Renal pelvis (tissue), 4 donors: ENCODE data around the gene C1D. TPM values are rescaled to one million over a fixed set of nuclear protein-coding genes. Genes with fewer than 3 reads are reported as not detected.
"Not testable (repeated sequence)": the region's sequence is repeated elsewhere in the genome, so short reads cannot be mapped to it uniquely, and the experiment has no call there.

Experiments used
- DNase-seq: peaks from one replicate; pipeline ENCODE4 v3.0.0-alpha.2; 2013
- polyA plus RNA-seq, 3 donors: library from polyadenylated mRNA; unstranded; fragments of 120-200 nt; gene quantifications; one replicate each; pipeline ENCODE4 v1.2.1, GENCODE V29; 2013; ENCODE audit not compliant: insufficient read length in 3 of 3

The C1D gene
- polyA plus RNA-seq, 3 donors = 38.6 to 42.3 (median 40.1) TPM

DNA sequence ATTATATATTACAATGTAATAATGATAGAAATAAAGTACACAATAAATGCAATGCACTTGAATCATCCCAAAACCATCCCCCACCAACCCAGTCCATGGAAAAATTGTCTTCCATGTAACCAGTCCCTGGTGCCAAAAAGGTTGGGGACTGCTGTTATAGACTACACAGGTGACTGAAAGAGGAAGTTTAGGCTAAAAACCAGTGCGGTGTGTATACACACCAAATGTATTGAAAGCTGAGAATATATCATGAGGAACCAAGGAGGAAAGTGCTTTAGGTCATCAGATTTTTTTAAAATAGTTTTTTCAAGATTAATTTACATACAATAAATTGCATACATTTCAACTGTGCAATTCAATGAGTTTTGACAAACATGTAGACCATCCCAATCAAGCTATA is 20.5 kb upstream of the C1D start:
- no peak for DNase-seq

DNA sequence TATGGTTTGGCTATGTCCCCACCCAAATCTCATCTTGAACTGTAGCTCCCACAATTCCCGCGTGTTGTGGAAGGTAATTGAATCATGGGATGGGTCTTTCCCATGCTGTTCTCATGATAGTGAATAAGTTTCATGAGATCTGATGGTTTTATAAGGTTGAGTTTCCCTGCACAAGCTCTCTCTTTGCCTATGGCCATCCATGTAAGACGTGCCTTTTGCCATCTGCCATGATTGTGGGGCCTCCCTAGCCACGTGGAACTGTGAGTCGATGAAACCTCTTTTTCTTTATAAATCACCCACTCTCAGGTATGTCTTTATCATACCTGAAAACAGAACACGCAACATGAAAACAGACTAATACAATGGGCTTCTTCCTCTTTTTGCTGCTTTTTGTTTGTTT is 11.2 kb upstream of the C1D start:
- no peak for DNase-seq

DNA sequence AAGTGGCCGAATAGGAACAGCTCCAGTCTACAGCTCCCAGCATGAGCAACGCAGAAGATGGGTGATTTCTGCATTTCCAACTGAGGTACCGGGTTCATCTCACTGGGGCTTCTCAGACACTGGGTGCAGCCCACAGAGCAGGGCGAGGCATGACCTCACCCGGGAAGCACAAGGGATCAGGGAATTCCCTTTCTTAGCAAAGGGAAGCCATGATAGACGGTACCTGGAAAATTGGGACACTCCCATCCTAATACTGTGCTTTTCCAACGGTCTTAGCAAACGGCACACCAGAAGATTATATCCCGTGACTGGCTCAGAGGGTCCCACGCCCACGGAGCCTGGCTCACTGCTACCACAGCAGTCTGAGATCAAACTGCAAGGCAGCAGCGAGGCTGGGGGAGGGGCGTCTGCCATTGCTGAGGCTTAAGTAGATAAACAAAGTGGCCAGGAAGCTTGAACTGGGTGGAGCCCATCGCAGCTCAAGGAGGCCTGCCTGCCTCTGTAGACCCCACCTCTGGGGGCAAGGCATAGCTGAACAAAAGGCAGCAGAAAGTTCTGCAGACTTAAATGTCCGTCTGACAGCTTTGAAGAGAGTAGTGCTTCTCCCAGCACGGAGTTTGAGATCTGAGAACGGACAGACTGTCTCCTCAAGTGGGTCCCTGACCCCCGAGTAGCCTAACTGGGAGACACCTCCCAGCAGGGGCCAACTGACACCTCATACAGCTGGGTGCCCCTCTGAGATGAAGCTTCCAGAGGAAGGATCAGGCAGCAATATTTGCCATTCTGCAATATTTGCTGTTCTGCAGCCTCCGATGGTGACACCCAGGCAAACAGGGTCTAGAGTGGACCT is 1.2 kb upstream of the C1D start:
- DNase-seq = not testable (repeated sequence)

DNA sequence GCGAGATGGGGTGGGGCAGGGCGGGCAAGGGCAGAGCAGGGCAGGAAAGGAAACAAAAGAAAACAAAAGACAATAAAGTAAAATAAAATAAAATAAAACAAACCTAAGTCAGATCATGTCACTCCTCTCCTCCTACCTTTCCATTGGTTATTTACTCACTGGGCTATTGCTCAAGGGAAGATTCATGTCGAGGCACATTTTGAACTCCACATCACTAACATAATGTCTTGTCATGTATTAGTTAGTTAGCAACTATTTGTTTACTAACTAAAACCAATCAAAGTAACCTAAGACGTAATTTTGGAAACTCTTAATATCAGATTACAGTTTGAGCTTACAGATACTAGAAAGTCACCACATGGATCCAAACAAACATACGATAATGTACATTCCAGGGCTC is 2.2 kb downstream of the C1D start:
- no peak for DNase-seq

DNA sequence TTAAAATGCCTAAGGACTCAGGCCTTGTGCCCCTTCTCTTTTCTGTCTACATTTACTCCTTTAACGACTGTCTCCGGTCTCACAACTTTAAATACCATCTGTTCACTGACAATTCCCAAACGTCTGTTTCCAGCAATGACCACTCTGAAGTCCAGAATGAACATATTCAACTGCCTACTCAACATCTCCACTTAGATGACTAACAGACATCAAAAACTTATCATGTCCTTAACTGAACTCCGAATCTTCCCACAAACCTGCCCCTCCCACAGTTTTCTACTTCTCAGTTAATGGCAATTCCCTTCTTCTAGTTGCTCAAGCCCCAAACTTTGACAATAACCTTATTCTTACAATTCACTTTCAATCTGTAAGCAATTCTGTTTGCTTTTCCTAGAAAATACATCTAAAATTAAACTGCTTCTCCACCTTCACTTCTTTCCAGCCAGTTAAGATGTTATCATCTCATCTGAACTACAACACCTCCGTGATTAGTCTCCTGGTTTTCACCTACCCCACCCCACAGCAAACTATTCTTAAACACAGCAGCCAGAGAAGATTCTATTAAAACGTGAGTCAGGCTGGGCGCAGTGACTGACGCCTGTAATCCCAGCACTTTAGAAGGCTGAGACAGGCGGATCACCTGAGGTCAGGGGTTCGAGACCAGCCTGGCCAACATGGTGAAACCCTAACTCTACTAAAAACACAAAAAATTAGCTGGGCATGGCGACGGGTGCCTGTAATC is 2.8 kb downstream of the C1D start:
- DNase-seq = no peak

DNA sequence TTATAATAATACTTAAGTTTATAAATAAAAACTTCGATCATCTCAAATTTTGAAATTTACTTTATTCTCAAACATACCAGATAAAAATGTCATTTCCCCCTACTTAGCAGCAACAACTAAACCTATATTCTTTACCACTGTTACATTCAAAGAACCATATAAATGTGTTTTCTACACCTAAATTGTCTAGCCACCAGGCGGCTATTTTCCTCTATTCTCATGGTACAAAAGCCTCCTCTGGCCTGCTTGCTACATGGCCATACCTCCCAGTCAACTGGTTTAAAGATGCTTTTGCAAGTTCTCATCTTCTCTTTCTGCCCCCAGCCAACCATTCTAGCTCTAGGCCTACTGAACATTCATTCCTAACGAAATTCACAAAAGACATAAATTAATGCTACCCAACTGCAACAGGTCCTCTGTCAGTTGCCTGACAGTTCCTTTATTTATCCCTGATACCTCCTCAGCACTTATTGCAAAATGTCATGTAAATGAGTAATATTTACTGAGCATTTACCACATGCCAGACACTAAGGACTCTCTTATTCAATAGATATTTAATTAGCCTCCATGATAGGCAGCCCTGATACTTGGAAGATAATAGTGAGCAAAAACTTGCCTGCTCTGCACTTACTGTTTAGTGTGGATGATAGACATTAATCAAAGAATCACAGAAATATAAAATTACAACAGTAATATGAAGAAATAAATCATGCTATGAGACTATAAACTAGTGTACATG is 5.0 kb downstream of the C1D start:
- no peak for DNase-seq

DNA sequence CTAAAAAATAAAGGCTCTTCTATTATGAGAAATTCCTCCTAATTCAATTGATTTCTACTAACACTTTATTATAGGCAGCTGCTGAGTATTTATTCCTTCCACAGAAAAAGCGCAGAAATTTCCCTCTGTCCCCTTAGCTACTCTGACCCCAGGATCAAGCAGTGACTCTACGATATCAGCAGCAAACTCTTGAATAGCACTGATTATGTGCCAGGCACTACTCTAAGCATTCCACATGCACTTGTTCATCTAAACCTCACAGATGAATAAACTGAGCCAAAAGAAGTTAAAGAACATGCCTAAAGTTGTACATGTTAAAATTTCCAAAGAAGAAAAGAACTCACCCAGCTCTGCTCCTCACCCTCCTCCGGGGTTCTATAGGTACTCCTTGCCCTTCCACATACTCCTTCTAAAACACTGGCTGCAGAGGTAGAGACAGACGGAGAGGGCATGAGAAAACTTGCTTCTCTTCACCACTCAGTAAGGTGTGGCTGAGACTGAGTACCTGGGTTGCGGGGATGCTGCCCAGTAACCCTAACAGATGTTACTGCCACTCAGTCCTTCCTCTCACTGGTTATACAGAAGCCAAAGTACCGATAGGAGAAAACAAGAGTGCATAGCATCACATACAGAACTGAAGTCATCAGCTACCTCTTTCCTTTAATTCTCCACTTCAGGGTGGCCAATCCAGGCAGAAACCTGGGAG is 9.9 kb downstream of the C1D start:
- no peak for DNase-seq

DNA sequence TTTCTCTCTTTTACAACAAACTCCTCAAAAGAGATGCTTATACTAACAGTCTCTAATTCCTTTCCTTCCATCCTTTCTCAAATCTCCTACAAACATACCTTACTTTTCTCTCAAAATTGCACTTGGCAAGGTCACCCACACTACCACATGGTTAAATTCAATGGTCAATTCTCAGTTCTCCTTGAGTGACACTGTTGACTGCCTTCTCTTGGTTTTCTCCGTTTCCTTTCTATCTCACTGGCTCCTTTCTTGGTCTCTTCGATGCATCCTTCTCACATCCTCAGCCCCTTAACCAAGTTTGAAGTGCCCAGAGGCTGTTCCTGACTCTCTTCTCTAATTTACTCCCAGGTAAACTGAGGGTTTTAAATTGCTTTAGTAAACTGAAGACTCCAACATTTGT is 12.5 kb downstream of the C1D start:
- DNase-seq = no peak

DNA sequence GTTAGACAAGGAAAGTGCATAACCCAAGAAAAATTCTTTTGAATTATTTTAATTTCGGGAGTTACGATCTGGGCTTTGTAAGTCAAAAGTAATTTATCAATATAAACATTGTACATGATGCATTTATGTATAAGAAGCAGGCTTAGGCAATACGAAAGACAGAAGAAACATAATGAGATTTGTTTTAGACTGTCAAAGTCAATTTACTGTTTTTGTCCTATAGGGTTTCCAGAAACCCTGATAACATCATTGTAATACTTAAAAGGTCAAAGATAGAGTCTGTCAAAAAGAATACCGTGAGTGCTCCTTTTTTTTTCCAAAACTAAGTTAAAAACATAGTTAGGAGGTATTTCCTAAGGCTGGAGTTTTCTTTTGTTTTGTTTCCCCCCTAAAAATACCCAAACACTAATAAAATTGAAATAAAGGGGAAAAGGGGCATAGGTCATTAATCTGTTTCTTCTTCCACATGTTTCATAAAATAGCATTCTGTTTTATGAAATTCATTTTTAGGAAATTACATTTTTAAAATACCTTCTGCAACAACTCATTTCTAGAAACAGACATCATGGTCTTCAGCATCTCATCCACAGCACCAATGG is 16.1 kb downstream of the C1D start:
- DNase-seq = no peak

DNA sequence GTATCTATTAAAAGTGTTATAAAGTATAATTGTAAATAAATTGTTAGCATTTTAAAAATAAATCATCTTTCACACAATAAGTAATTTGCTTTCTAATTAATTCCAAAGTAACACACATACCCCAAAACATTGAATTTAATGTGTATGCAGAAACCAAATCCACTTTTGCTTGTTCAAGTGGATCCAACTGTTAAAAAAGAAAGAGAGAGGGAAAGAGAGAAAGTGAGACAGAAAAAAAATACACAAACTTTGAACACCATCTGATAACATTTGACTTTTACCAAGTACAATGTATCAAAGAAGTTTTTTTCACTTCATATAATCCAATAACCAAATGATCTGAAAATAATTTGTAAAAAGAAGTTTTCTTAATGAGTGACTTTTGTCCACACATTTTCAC is 16.6 kb downstream of the C1D start:
- no peak for DNase-seq

DNA sequence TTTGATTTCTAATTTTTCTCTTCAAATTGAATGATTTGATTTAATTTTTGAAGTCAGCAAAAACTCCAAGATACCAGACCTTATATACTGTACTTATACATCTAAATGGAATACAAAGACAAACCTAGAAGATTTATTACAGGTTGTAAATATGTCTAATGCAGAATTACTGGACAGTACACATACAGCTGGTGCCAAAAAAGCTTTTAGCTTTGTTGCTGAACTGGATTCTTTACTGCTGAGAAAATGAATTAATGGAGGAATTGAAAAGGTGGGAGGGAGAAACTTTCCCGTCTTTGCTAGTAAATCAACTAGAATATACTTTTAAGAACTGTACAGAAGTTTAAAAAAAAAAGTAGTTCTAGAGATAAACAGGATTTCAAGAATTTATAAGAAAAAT is 17.5 kb downstream of the C1D start:
- no peak for DNase-seq

DNA sequence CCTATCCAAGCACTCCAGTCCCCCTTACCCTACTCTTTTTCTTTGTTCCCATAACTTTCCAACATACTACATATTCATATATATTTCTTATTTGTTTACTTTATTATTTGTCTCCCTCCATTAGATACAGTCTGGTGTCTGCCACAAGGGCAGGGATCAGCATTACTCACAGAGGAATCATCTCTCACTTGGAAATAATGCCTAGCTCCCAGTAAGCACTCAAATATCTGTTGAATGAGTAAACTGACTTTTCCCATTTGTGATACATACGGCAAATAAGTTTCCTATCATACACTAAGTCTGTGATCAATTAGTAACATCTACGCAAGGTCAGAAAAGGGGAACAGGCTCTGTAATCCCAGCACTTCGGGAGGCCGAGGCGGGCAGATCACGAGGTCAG is 18.7 kb downstream of the C1D start:
- no peak for DNase-seq

DNA sequence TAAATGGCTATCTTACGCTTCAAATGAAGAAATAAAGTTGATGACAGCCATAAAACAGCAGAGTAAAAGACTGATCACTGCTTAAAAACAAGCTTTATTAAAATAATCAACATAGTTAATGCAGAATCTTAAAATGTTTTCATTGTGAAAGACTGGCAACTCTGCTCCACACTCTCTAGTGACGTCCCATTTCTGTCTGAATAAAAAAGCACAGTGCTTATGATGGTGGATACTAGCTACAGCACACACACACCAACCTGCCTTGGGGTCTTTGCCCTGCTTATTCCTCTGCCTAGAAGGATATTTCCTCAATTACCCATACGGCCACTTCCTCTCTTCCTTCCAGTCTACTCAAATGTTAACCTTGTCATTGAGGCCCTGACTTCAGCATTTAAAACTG is 19.1 kb downstream of the C1D start:
- DNase-seq = no peak

DNA sequence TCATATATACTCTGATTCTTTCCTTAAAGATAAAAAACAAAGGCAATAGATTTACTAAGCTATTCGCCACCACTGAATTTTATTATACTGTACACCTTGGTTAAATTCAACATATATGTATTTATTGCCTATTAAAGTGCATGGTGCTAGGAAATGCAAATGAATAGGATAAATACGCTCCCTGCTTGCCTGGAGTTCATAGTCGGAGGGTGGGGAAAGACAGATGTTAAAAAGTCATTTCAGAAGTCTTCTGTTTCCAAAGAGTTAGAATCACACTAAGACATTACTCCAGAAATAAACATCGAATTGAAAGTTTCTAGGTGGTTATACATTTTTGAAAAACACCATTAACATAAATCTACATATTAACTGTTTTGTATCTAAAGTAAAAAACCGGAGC is 19.8 kb downstream of the C1D start:
- DNase-seq = no peak

DNA sequence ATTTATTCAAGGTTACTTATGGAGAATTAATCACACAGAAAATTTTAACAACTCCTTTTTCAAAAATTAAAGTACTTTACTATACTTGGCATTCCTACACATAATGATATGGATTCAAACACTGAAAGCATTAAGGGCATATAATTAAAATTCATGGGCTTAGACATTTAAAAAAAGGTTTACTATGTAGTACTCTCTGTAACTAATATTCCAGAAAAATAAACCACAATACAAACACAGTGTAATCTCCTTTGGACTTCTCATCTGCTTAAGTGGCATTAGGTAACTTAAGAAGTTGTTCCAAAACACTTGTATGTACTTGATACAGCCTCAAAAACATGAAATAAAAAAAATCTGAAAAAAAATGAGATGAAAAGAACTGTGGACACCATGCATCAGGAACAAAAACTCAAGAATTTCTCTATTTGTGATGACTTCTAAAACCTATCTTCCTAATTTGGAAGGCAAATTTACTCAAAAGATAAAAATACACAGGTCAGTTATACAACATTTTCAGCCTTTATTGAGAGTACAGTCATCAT is 21.0 kb downstream of the C1D start:
- no peak for DNase-seq

DNA sequence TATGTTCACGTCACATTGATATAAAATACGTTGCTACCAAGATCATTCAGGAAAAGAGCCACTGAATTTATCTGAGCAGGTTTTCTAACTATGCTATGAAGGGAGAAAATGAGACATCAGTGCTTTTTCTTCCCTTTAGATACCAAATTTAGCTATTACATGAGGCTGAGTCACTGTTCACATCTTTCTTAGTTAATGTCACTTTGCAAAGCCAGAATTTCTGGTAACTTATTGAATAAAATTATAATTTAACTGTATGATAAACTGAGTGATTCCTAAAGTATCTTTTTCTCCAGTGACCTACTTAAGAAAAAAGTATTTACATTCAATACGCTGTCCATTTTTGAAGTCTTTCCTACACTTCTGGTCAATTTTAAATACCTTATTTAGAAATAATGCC is 22.7 kb downstream of the C1D start:
- DNase-seq = no peak

DNA sequence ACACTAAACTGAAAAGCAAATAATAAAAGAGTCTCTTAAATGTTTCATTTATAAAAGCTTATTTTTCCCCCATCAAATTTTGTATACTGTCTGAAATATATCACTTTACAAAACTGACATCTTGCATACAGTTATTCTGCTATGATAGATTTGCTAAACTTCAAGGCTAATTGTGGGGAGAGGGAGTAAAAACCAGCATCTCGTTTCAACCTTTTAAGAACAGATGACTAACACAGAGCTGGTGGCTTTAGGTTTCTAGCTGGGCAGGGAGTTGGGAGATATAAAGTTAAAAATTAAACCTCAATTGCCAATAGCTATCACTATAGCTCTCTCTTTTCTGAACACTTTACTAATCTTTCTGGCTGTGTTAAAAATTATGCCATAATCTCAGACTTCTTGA is 23.5 kb downstream of the C1D start:
- no peak for DNase-seq

DNA sequence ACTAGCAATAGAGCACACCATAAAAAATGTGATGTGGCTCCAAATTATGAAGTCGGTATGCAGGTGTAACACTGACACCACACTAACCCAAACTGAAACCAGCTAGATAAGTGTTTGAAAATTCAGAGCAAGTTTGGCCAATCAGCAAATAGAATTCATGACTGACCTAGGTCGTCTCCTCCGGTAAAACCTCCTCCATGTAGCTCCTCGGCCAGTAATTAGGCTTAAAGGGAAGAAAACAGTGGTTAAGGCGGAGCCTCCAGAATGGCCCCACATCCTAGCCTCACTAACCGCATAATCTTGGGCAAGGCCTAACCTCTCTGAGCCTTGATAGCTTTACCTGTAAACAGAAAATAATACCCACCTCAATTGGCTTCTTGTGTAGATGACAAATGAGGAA is 30.1 kb downstream of the C1D start:
- DNase-seq = no peak

DNA sequence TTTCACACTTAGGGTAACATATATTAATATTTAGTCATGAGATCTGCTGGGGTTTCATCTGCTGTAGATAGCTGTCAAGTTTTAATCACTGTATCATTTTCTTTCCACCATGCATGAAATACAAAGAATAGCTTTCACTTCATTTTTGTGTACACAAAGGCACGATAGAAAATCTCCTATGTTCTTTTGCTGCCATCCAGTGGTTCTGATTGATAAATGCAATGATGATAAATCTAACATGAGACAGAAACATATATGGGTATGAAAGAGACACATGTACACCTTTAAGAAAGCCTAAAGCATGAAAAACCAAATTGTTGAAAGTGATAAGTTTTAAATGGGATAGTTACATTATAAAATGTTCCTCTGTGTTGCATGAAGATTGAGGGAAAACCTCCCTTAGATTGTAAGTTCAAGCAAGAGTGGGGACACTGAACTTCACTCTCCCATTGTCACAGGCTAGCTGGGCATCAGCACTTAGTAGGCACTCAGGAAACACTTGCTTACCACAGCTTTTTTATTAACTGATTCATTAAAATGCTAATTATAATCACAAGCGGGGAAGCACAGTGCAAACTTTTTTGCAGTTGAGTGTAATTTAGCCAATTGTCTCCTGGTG is 31.2 kb downstream of the C1D start:
- peak; percentile 63 for DNase-seq

DNA sequence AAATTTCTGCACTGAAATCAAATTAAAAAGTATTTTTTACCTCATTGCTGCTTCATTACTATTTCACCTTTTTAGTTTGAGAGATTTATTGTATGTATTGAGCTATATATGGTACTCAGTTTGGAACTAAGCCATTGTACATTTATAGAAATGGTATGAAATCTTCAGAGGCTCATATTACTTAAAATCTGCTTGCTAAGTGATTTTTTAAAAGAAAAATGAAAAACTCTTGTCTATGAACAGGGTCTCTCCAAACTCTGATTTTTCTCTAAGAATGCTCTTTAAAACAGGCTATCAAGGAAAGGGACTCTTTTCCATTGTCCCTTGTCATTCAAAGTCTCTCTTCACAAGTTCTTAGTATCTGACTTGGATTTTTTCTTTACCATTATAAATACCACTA is 31.8 kb downstream of the C1D start:
- no peak for DNase-seq

DNA sequence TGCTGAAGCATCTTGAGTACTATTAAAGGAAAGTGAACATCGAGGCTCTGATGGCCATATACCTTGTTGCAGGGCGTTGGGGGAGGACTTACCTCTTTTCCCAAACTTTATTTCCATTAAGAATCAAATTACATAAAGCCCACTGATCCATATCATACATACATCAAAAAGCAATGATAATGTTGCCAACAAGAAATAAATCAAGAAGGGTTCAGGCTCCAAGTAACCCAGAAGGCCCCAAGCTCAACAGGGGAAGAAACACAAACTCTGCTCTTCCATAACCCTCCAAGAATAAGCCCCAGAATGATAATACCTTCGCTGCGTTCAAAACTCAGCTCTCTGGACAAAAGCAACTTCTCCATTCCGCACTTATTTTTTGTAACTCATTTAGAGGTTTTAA is 32.3 kb downstream of the C1D start:
- DNase-seq = no peak
